Measurements from ENCODE around the gene CABP7.

Gene CABP7

DNA sequence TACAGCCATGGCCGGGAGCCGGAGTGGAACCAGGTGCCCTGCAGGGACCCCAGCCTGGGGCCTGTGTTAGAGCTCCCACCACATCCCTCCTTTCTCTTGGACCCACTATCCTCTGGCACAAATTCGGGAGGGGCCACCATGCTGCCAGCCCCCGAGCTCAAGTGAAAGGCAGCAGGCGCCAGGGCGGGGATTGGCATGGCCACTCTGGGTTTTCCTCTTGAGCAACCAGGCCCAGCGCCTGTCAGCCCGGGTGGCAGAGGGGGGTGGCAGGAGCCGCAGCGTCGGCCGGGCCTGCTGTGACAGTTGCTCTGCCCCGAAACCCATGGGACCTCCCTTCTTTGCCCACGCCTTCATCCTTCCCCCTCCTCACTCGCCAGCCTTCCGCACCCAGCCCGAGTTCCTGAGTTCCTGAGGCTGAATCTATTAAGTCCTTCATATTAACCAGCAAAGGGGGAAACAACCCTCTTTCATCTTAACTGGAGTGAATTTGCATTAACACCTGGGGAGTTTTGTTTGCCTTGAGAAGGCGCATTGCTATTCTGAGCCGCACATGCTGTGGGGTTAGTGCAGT, 16.8 kb upstream of the CABP7 start:
- DNase-seq = no peak

GRCh38 chr22:29703569-29704195, 16.1 kb upstream of the CABP7 start:
- DNase-seq = no peak

DNA sequence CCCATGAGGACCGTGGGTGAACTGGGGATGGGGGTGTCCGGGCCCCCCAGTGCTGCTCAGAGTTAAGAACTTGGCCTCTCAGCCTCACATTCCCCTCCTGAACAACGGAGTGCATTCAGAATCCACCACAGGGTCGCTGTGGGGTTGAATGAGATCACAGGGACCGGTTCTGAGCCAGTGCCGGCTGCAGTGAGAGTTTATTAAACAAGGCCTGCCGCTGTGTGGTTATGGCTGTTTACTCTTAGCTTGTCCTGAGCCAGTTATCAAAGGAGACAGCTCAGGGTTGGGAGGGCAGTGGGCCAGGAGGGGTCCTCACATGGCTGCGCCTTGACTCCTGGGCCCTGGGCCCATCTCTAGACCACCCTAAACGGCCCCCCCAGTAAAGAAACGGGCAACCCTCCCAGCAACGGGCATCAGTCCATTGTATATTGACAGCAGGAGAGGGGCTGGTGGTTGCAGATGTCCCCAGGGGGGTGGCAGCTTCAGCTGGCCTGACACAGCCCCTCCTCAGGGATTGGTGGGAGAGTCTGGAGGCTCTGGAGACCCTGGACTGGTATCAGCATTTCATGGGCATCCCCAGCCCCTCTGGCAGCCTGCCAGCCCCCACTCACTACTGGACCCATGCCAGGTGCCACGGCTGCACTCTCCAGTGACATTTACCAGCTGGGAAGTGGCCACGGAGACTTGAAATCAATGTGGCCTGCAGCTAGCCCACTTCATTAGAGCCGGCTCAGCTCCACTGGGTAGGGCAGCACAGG, 15.1 kb upstream of the CABP7 start:
- DNase-seq = no peak

DNA sequence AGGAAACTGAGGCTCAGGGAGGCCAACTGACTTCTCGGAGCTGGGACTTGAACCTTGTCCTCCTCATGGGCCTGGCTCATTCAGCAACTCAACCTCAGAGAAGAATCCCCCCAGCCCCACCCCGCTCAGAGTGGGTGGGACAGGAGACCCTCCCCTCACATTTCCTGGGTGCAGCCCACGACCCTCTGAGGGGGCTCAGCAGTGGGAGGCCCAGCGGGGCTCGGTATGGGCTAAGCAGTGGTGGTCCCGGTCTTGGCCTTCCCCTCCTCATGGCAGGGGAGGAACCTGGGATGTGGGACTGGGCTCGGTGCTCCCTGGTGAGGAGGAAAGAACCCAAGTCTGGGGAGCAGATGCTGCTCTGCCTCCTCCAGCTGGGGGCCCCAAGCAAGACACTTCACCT, 14.2 kb upstream of the CABP7 start:
- no peak for DNase-seq

- no peak for DNase-seq
Observed at GRCh38 chr22:29706486-29706885, 13.3 kb upstream of the CABP7 start.

DNA sequence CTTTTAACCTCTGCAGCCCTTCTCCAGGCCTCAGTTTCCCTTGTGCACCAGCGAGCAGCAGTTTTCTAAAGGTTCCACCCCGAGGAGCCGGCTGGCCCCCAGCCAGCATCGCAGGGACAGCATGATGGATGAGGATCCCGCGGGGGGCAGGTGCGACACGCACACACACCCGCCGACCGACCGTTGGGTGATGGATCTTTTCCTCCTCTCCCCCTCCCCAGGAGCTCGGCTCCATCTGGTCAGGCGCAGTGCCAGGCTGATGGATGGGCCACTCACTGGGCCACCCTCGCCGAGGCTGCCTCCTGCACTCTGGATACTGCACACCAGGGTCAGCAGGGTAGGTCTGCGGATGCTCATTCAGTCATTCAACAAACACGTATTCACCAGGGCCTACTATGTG, 12.8 kb upstream of the CABP7 start:
- DNase-seq = no peak

DNA sequence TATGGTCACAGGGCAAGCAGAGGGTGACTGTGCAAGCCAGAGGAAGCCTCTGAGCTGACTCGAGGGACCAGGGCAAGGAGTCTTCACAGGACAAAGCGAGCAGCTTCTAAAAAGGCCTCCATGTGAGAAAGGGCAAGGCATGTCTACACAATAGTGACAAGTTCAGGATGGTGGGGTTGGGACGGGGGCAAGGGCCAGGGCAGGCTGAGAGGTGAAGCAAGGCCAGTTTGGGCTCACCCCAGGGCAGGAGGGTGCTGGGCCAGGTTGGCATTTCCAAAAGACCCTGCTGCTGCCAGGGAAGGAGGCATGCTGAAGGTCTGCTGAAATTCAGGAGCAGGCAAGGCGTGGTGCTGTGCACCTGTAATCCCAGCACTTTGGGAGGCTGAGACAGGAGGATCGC, 12.3 kb upstream of the CABP7 start:
- no peak for DNase-seq

GRCh38 chr22:29710193-29710592, 9.6 kb upstream of the CABP7 start:
- no peak for DNase-seq

DNA sequence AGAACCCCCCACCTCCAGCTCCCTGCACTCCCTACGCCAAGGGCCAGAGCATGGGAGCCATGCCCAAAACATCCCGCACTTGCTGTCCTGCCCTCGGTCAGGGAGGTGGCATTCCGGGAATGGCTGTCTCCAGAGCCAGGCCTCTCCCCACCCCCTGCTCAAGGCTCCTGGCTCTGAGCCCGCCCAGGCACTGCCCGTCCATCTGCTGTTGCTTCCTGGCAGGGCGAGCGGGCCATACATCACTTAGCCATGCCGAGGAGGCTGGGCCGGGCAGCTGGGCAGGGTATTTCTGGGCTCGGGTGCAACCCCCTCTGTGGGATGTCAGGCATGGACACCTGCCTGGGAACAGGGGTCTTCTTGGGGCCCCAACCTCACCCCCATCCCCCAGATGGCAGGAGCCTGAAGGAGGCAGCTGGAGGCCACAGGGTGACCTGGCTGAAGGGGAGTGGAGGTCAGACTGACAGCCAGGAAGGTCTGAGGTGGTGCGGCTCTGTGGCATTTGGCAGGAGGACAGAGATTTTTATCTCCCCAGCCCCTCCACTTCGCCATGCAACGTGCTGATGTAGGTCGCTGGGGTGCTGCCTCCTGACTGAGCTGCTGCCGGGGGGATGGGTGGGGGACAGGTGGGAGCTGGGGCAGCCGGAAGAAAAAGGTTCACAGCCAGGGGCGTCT, 8.7 kb upstream of the CABP7 start:
- no peak for DNase-seq

- no peak for DNase-seq
Observed at GRCh38 chr22:29712119-29712518, 7.7 kb upstream of the CABP7 start.

DNA sequence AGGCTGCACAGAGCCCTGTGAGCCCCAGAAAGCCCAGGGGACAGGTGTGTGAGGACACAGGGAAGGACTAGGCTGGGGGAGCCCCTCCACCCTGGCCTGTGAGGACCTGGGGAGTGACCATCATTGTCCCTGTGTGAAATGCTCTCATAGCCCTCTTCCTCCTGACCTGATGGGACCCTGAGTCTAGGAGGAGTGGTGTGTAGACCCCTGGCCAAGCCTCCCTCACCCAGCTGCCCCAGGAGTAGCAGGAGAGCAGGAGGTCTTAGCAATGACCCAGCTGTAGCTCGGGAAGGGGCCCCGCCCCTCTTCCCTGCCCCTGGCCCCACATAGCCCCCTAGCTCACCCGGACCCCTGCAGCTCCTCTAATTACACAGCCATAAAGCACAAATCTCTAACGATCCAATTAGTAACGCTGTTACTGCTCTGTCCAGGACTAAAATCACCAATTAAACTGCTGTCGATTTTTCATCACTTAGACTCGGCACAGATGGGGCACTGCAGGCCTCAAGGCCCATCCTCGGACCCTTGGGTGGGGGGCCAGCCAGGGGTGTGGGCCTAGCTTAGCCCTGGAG, 6.6 kb upstream of the CABP7 start:
- DNase-seq = no peak

DNA sequence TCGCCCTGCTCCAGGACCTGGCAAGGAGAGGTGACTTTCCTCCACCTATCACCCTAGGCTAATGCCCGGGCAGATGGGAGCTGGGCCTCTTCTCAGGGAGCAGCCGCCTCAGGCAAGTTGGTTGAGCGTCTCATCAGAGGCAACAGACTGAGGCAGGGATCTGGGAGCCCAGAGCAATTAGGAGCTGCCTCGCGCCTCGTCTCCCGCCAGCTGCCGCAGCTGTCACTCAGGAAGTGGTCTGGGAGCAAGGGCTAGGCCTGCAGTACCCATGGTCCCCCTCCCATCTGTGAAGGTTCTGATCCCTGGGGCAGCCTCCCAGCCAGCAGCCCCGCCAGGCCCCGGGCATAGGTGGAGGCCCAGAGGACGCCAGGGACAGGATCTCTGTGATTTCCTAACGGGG, 4.6 kb upstream of the CABP7 start:
- no peak for DNase-seq

GRCh38 chr22:29715705-29716104, 4.1 kb upstream of the CABP7 start:
- no peak for DNase-seq

DNA sequence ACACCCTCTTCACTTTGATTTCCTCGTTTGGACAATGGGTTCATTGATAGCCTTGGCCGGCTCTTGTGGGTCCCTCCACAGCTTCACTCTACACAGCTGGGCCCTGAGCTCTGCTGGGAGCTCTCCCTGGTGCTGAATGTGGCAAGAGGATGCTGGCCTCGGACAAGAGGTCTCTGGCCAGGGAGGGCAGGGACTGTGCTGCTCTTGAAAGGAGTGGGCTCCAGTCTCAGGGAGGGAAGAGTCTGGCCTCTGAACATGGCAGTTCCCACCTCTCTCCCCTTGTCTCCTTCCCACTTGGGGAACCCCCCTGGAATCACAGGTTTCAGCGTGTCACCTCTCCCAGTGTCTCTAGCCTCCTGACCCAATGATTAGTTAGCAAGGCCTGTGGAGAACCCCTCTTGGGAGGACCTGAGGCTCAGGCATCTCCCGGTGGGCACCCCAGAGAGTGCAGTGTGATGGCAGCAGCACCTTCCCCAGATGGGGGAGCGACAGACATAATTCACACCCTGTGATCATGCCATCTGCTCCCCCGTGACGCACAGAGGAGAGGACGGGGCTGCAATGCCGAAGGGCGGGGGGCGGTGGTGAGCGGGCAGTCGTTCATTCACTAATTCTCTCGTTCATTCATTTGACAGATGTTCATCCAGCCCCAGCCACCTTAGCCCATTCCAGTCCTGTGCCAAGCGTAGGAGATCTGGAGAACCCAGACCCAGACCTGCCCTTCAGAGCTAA, 2.8 kb upstream of the CABP7 start:
- no peak for DNase-seq

DNA sequence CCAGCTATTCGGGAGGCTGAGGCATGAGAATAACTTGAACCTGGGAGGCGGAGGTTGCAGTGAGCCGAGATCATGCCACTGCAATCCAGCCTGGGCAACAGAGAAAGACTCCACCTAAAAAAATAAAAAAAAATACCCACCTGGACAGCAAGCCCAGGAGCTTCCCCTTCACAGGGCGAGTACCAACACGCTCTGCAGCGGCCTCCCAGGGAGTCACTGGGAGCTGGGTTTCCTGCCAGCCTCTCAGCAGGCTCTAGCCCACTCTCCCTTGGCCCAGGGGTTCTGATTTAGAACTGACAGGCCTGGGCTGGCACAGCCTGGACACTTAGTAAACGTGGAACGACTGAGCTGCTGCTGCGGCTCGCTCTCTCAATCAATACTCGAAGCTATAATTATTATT, 2.0 kb upstream of the CABP7 start:
- no peak for DNase-seq

DNA sequence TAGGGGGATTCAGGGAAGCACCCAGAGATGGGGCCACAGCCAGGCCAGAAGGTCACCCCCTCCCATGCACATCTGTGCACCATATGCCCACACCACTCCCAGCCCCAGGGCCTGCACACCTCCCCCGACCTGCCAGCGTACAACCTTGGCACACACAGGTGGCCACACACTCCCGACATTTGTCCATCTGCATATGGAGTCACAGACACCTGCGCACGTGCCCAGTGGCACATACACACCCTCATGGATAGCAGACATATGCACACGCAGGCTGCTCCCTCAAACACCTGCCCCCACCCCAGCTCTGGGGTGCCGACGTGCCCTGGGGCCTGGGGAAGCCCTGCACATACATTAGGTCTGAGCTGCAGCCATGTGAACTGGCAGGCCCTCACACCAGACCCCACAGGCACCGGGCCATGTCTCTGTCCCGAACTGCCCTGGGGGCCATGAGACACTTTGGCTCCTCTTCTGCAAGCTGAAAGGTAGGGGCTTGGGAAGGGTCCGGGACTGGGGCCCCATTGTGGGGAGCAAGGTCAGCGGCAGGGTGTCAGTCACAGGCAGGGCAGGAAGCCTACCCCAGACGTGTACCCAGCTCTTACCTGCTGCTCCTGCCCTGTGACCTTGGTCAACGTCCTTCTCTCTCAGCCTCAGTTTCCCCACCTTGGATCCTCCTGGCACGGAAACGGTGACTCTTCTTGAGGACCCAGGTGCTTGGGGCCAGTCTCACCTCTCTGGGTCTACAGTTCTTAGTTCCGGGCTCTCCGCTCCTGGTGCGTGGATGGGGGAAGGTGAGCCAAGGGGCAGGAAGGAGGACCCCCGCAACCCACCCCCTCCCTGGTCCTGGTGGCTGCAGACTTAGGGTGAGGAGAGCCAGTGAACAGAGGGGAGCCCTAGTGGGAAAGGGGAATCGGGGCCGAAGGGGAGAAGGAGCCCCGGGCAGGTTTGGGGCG, 579 bp upstream of the CABP7 start:
- no peak for DNase-seq

DNA sequence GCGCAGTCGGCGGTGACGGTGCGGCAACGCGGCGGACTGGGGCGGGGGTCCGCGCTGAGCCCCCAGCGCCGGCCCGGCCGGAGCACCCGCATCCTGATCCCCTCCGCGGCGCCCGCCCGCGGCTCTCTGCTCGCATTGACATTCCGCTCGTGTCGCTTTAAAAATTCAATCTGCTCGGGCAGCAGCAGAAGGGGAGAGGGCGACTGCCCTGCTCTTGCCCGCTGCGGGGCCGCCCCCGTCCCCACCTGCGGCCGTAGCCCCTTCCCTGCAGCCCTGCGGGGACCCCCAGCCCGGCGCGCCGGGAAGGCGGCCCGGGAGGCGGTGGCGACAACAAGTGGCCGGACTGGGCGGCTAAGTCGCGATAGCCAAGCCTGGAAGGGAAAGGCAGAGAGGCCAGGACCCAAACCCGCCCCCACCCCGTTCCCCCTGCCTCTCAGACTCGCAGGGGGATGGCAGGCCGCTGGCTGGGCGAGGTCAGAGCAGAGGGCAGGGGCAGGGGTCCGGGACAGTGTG, 1.1 kb downstream of the CABP7 start:
- DNase-seq = no peak

- DNase-seq = no peak
Observed at GRCh38 chr22:29722151-29722550, 2.3 kb downstream of the CABP7 start.

DNA sequence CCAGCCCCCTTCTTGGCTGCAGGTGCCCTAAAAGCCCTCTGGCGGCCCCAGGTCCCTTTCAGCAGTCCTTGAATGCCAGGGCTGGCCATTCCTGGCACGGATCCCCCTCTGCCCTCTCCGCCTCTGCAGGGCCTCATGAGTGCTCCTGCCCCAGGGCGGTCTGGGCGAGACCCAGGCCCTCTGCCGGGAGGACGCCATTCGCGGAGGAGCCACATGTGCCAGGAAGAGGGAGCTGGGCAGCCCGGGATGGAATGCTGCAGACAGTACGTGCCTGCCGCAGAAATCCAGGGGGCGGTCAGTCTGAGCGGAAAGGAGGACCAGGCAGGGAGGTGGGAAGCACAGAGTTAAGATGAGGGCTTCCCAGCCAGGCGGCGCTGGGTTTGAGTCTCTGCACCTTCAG, 2.8 kb downstream of the CABP7 start:
- DNase-seq = no peak

DNA sequence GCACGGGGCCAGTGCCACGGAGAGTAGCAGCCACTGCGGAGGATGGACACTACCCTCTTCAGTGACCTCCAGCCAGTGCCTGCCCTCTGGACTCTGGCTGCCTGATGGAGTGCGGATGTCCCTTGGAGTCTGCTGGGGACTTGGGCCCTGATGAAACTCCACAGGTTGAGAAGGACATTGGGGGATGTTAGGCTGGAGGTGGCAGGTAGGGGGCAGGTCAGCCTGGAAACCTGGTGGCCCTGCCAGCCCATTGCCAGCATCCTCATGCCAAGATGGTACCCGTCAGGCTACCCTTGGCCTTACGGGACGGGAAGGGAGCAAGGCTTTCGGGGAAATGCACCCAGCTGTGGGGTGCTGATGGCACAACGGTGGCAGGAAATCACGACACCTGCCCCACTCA, 4.0 kb downstream of the CABP7 start:
- no peak for DNase-seq

- no peak for DNase-seq
Observed at GRCh38 chr22:29724843-29725242, 5.0 kb downstream of the CABP7 start.

- no peak for DNase-seq
Observed at GRCh38 chr22:29726106-29726505, 6.3 kb downstream of the CABP7 start.
